Stimulated activated CD4-positive, alpha-beta T cell treated with anti-CD3 and anti-CD28 coated beads, TNF-alpha, amount 100 ng/mL, for 1 hour (primary cell): ENCODE data around the gene RASGRP1.
A peak's percentile ranks its signal among the peaks of the same experiment; 100 is the strongest.

Experiments
- DNase-seq, 3 donors: peaks; one replicate each; pipeline ENCODE4 v3.0.0-alpha.2; 2020; ENCODE audit warnings: low read depth in 3 of 3, low spot score in 1 of 3

The RASGRP1 gene

GRCh38 chr15:38461066-38461833, 103.4 kb downstream of the RASGRP1 start:
- DNase-seq, result no peak

DNA sequence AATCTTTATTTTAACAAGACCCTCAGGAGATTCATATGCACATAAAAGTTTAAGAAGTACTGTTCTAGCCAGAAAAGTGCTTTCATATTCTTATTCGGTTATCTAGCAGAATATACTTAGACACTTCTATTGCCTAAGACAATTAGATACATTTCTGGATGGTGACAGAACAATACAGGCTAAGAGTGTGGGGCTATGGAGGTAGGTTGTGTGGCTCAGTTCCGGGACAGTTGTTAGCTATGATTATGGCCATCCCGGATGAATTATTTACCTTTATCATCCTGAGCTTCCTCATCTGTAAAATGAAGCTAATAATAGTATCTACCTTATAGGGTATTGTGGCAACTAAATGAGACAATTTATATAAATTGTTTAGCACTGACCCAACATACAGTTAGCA, 104.1 kb downstream of the RASGRP1 start:
- DNase-seq, result no peak

- DNase-seq, result no peak
These were observed 105.1 kb downstream of the RASGRP1 start for GRCh38 chr15:38459480-38459879.

- no peak for DNase-seq
These were observed 106.0 kb downstream of the RASGRP1 start for GRCh38 chr15:38458646-38459045.

GRCh38 chr15:38455092-38455491, 109.5 kb downstream of the RASGRP1 start:
- no peak for DNase-seq

DNA sequence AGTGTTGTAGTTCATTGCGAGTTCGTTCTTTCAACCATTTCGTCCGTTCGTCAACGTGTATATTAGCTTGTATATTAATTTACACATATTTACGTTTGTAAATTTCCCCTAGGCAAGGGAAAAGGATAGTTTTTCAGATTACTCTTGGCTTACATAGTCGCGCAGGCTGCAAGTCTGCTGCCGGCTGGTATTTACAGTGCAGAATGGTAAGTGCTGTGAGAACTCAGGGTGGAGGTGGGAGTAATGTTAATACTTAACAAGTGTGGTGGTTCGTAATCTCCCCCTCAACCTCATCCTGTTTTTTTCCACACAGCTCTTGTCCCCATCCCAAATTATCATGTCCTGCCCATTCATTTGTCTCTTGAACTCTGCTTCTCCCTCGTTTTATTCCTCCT, 109.9 kb downstream of the RASGRP1 start:
- DNase-seq, result no peak

- peak; percentile 58 to 94 (median 72) for DNase-seq
These were observed 110.5 kb downstream of the RASGRP1 start, which contains the start of gene FAM98B for GRCh38 chr15:38453971-38454695. TSS of gene FAM98B (plus strand) at chr15:38454127. CDS start at chr15:38454162, 35 bp downstream.

DNA sequence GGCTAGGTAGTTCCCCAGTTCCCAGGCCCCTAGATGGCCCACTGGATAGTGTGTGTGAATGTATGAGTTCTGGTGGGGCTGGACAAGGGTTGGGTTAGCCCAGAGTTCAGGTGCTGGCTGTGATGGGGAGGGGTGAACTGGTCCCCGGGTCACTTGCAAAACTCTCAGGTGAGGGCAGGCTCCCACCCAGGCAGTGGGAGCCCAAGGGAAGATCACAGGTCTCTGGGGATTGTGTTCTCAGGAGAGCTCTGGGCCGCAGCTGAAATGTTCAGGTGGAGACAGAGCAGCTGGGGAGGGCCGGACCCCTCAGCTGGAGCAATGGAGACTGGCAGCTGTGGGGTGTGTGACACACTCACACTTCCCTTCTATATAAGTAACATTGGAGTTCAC, 123.5 kb downstream of the RASGRP1 start:
- no peak for DNase-seq

GRCh38 chr15:38440353-38441129, 124.1 kb downstream of the RASGRP1 start:
- DNase-seq, result peak in 2 of 3 donors; percentile 7 to 8
